Sigmoid colon (tissue), 7 donors: ENCODE measurements around the gene TUBB6. TPM values are rescaled to one million over a fixed set of nuclear protein-coding genes. Genes with fewer than 3 reads are reported as not detected.

Experiments
- DNase-seq: peaks from one replicate; pipeline ENCODE4 v3.0.0-alpha.2; 2019
- H3K27ac ChIP-seq, 4 donors: fragments of 200-600 bp; sonication (generic); one replicate each; pipeline ENCODE4 v1.5.1; 2016 to 2019; ENCODE audit warnings: mild to moderate bottlenecking in 1 of 4
- H3K27me3 ChIP-seq, 3 donors: fragments of 200-600 bp; sonication (generic); one replicate each; pipeline ENCODE4 v1.5.1; 2019; ENCODE audit warnings: mild to moderate bottlenecking in 1 of 3
- H3K36me3 ChIP-seq, 4 donors: fragments of 200-600 bp; sonication (generic); one replicate each; pipeline ENCODE4 v1.5.1; 2016 to 2019
- H3K4me1 ChIP-seq, 4 donors: fragments of 200-600 bp; sonication (generic); one replicate each; pipeline ENCODE4 v1.5.1; 2017 to 2019
- H3K4me3 ChIP-seq, 4 donors: fragments of 200-600 bp; sonication (generic); one replicate each; pipeline ENCODE4 v1.5.1; 2017 to 2019; ENCODE audit warnings: mild to moderate bottlenecking in 2 of 4, moderate library complexity in 1 of 4
- H3K9me3 ChIP-seq, 4 donors: fragments of 200-600 bp in 3 of 4; sonication (generic) in 3 of 4; one replicate each; pipeline versions ENCODE4 v1.5.1 to v1.6.1; 2013 to 2019
- CTCF ChIP-seq, 4 experiments: fragments of 450-650 bp in 3 of 4; fragments of 200-600 bp in 1 of 4; IDR thresholded peaks; one replicate each; pipeline ENCODE4 v1.5.1; 2016 to 2019; ENCODE audit warnings: antibody characterized with exemption in 4 of 4, mild to moderate bottlenecking in 3 of 4, moderate library complexity in 2 of 4
- EP300 ChIP-seq, 4 donors: sonication (generic); formaldehyde crosslinking; IDR thresholded peaks; one replicate each; pipeline ENCODE4 v1.6.1; 2017; ENCODE audit warnings: antibody characterized with exemption in 4 of 4
- POLR2A ChIP-seq, 2 donors: fragments of 450-650 bp; IDR thresholded peaks; one replicate each; pipeline ENCODE4 v1.6.1; 2016; ENCODE audit warnings: antibody characterized with exemption in 2 of 2, mild to moderate bottlenecking in 2 of 2, moderate library complexity in 2 of 2
- POLR2AphosphoS5 ChIP-seq, 4 donors: sonication (generic); formaldehyde crosslinking; IDR thresholded peaks; one replicate each; pipeline ENCODE4 v1.6.1; 2017; ENCODE audit warnings: antibody characterized with exemption in 4 of 4
- WGBS, 2 donors: extraction: QIAGEN DNeasy Blood & Tissue Kit; methylation state at CpG; one replicate each; pipeline ENCODE4 v1.1.7; 2013; 5-methylcytosine and 5-hydroxymethylcytosine counted together
- intact Hi-C: fragments of 100-400 bp; cut with DNase I; formaldehyde crosslinking; loops from one replicate; pipeline ENCODE4 v1.15.1; 2023
- polyA plus RNA-seq, 3 donors: library from polyadenylated mRNA; stranded (reverse); fragments of 200-250 nt; gene quantifications; one replicate each; pipeline ENCODE4 v1.2.3, GENCODE V29; 2013
- total RNA-seq, 4 donors: library from RNA; depleted of rRNA; stranded (reverse); fragments of >200 nt; gene quantifications; one replicate each; pipeline ENCODE4 v1.1.0, GENCODE V29; 2016
- donor health status: healthy with polysubstance abuse.
- donor health status: Bipolar disorder and iron deficiency.
- donor health status: healthy.

Gene TUBB6
- total RNA-seq (100 to 1,000 TPM; 298 to 445 (median 376) TPM), polyA plus RNA-seq (10 to 100 TPM; 19.2 to 58.0 (median 42.6) TPM)

GRCh38 chr18:12307701-12308385 is at the start of gene TUBB6:
Gene TUBB6, plus strand, starts transcription at chr18:12308241. Its CDS starts 52 bp downstream, at chr18:12308293.
- WGBS, 2 donors, result 1% methylated on average over 88 of the region's 88 CpGs
- H3K36me3 ChIP-seq, result peaks cover 8 to 22% (median 15%) of the 10 kb centered on the region in 4 donors
- TF ChIP-seq POLR2A (IDR thresholded peaks at IDR 0.05), result peak in 1 of 2 donors; percentile 8
- TF ChIP-seq POLR2AphosphoS5 (IDR thresholded peaks at IDR 0.05), result peak; percentile 81 to 94 (median 91)
- no peak for TF ChIP-seq CTCF (IDR thresholded peaks at IDR 0.05)
- no peak for TF ChIP-seq EP300 (IDR thresholded peaks at IDR 0.05)
- H3K9me3 ChIP-seq, result peaks cover 0 to 5% (median 1%) of the 10 kb centered on the region in 4 donors
- intact Hi-C loops, result loop anchor here (1.0 kb wide), 2 partner anchors 20 to 29 kb away; no protein-coding TSS in a partner anchor
- peak within 1 kb of the TSS; percentile 94 to 100 (median 99) for H3K27ac ChIP-seq
- peak within 1 kb of the TSS; percentile 62 to 100 (median 90) for H3K4me3 ChIP-seq
- H3K27me3 ChIP-seq, result no peaks in the 10 kb centered on the region
- peak; percentile 89 for DNase-seq
- H3K4me1 ChIP-seq, result peaks cover 0 to 51% (median 48%) of the 10 kb centered on the region in 4 donors

GRCh38 chr18:12258719-12259705 is 49.0 kb upstream of the TUBB6 start:
- TF ChIP-seq EP300 (IDR thresholded peaks at IDR 0.05) (no peak), POLR2AphosphoS5 (IDR thresholded peaks at IDR 0.05) (no peak), POLR2A (IDR thresholded peaks at IDR 0.05) (no peak), CTCF (IDR thresholded peaks at IDR 0.05) (no peak)
- no peak overlapping the region for H3K27ac ChIP-seq

GRCh38 chr18:12262748-12263147 is 45.3 kb upstream of the TUBB6 start:
- H3K27ac ChIP-seq, result no peak overlapping the region
- intact Hi-C loops, result no loop called here
- TF ChIP-seq POLR2AphosphoS5 (IDR thresholded peaks at IDR 0.05), result no peak
- TF ChIP-seq CTCF (IDR thresholded peaks at IDR 0.05), result no peak
- TF ChIP-seq EP300 (IDR thresholded peaks at IDR 0.05), result no peak
- TF ChIP-seq POLR2A (IDR thresholded peaks at IDR 0.05), result no peak
- no peaks in the 10 kb centered on the region for H3K36me3 ChIP-seq
- no peak overlapping the region for H3K4me3 ChIP-seq
- H3K9me3 ChIP-seq, result no peaks in the 10 kb centered on the region
- no peaks in the 10 kb centered on the region for H3K27me3 ChIP-seq
- no peak for DNase-seq
- no peaks in the 10 kb centered on the region for H3K4me1 ChIP-seq
- 86 to 91% methylated on average over 8 of the region's 8 CpGs for WGBS, 2 donors

More at GRCh38 chr18:12258719-12259705, 49.0 kb upstream of the TUBB6 start:
- H3K4me3 ChIP-seq, result no peak overlapping the region
- H3K27me3 ChIP-seq, result peaks cover 4 to 19% (median 13%) of the 10 kb centered on the region in 3 donors
- H3K4me1 ChIP-seq, result peaks cover 0 to 8% (median 8%) of the 10 kb centered on the region in 4 donors
- no peaks in the 10 kb centered on the region for H3K9me3 ChIP-seq
- intact Hi-C loops, result no loop called here
- no peaks in the 10 kb centered on the region for H3K36me3 ChIP-seq
- WGBS, 2 donors, result 71 to 86% methylated on average over 29 of the region's 29 CpGs
- DNase-seq, result no peak

- DNase-seq, result no peak
- TF ChIP-seq POLR2AphosphoS5 (IDR thresholded peaks at IDR 0.05) (no peak), CTCF (IDR thresholded peaks at IDR 0.05) (no peak), EP300 (IDR thresholded peaks at IDR 0.05) (no peak), POLR2A (IDR thresholded peaks at IDR 0.05) (no peak)
- Histone ChIP-seq H3K27me3 (no peaks in the 10 kb centered on the region), H3K27ac (no peak overlapping the region), H3K36me3 (no peaks in the 10 kb centered on the region), H3K9me3 (no peaks in the 10 kb centered on the region), H3K4me3 (no peak overlapping the region), H3K4me1 (no peaks in the 10 kb centered on the region)
- intact Hi-C loops, result loop anchor here (5.0 kb wide), 1 partner anchor 847 kb away; no protein-coding TSS in a partner anchor
- 27 to 63% methylated on average over 2 of the region's 2 CpGs for WGBS, 2 donors
These were observed 43.2 kb upstream of the TUBB6 start for GRCh38 chr18:12264864-12265263.
